HepG2 (cell line): ENCODE measurements around the gene NXN. TPM values are rescaled to one million over a fixed set of nuclear protein-coding genes. Genes with fewer than 3 reads are reported as not detected.

ENCODE experiments used
- MAF1 ChIP-seq: sonication (generic); formaldehyde crosslinking; IDR thresholded peaks from 2 replicates; pipeline ENCODE4 v1.5.0; 2020; ENCODE audit warnings: missing genetic modification reagents, borderline replicate concordance
- RERE ChIP-seq: IDR thresholded peaks from 2 replicates; pipeline ENCODE4 v1.6.1; 2016; ENCODE audit warnings: low read depth, missing genetic modification reagents, missing compliant biosample characterization
- RFXANK ChIP-seq: IDR thresholded peaks from 2 replicates; pipeline ENCODE4 v1.6.1; 2016
- RNF219 ChIP-seq: sonication (generic); formaldehyde crosslinking; IDR thresholded peaks from 2 replicates; pipeline ENCODE4 v1.5.0; 2020; ENCODE audit warnings: mild to moderate bottlenecking, missing genetic modification reagents
- TERF1 ChIP-seq: sonication (generic); formaldehyde crosslinking; IDR thresholded peaks from 2 replicates; pipeline ENCODE4 v1.8.0; 2022; ENCODE audit warnings: mild to moderate bottlenecking, missing genetic modification reagents, moderate library complexity
- THRA ChIP-seq: sonication (generic); formaldehyde crosslinking; IDR thresholded peaks from 2 replicates; pipeline ENCODE4 v1.4.0; 2020; ENCODE audit warnings: missing genetic modification reagents, borderline replicate concordance
- ZEB1 ChIP-seq: IDR thresholded peaks from 2 replicates; pipeline ENCODE4 v1.6.1; 2012; ENCODE audit warnings: mild to moderate bottlenecking, low read depth, inconsistent platforms; ENCODE audit not compliant: insufficient replicate concordance
- ZNF12 ChIP-seq: sonication (generic); formaldehyde crosslinking; IDR thresholded peaks from 2 replicates; pipeline ENCODE4 v1.5.0; 2020; ENCODE audit warnings: missing genetic modification reagents
- ZNF362 ChIP-seq: sonication (generic); formaldehyde crosslinking; IDR thresholded peaks from 2 replicates; pipeline ENCODE4 v1.4.0; 2020; ENCODE audit warnings: missing genetic modification reagents, mild to moderate bottlenecking, borderline replicate concordance
- ZNF574 ChIP-seq: sonication (generic); formaldehyde crosslinking; IDR thresholded peaks from 2 replicates; pipeline ENCODE4 v1.4.0; 2020; ENCODE audit warnings: missing genetic modification reagents
- polyA plus RNA-seq, 8 experiments: library from polyadenylated mRNA; depleted of rRNA in 3 of 8; stranded (reverse) in 7 of 8; unstranded in 1 of 8; fragments of >200 nt; fragmentation: Illumina TruSeq in 4 of 8; extraction: Trizol in 4 of 8; gene quantifications; 2 replicates each; pipeline versions ENCODE4 v1.2.1 to v1.2.3, GENCODE V29; 2011 to 2016; ENCODE audit warnings: low read depth in 4 of 8, missing spikeins in 1 of 8, mixed read lengths in 1 of 8; ENCODE audit not compliant: insufficient read depth in 1 of 8
- total RNA-seq, 5 experiments: library from RNA; depleted of rRNA; stranded (reverse); fragments of >200 nt; fragmentation: Illumina TruSeq; extraction: Trizol; gene quantifications; 2 replicates each; pipeline ENCODE4 v1.2.3, GENCODE V29; 2016; ENCODE audit warnings: low read depth in 1 of 5

Gene NXN
- total and polyA plus RNA-seq, 2 of the 13 experiments (the other 11 are each of a cell fraction or from before 2014, with no cell fraction given): 22.2 to 24.3 TPM

GRCh38 chr17:996554-997344 lies 17.2 kb upstream of the NXN start, which contains the start of gene TIMM22 (continued):
- TF ChIP-seq THRA (CRISPR knock-in tag): peak; percentile 71
- TF ChIP-seq RNF219: peak; percentile 24; the same call in 1 of the 2 replicates
- peak; percentile 72; the same call in 1 of the 2 replicates for TF ChIP-seq MAF1 (CRISPR knock-in tag)
- TF ChIP-seq TERF1 (CRISPR knock-in tag): no peak
- 0 out of 2 replicates have a peak, but pooled peaks have one; percentile 20 for TF ChIP-seq RFXANK (CRISPR knock-in tag)
- peak; percentile 94 for TF ChIP-seq ZNF574 (CRISPR knock-in tag)
- peak; percentile 21 for TF ChIP-seq ZEB1
- no peak; the same call in 1 of the 2 replicates for TF ChIP-seq ZNF362
- TF ChIP-seq ZNF12: 0 out of 2 replicates have a peak, but pooled peaks have one; percentile 29
- no peak for TF ChIP-seq RERE (CRISPR knock-in tag)
